Large intestine (tissue), 3 donors: ENCODE results near the gene F10. TPM values are rescaled to one million over a fixed set of nuclear protein-coding genes. Genes with fewer than 3 reads are reported as not detected.
"Not testable (repeated sequence)": the region's sequence is repeated elsewhere in the genome, so short reads cannot be mapped to it uniquely, and the experiment has no call there.

Source experiments
- DNase-seq, 2 donors: peaks; one replicate each; pipeline versions ENCODE4 v3.0.0 to v3.0.0-alpha.2; 2013
- H3K27ac ChIP-seq: one replicate; pipeline ENCODE4 v1.5.1; 2013; ENCODE audit warnings: low read length
- H3K27me3 ChIP-seq: 2 replicates; pipeline ENCODE4 v1.6.1; 2013; ENCODE audit warnings: low read length; ENCODE audit not compliant: control insufficient read depth, insufficient read depth
- H3K36me3 ChIP-seq: 2 replicates; pipeline ENCODE4 v1.6.1; 2013; ENCODE audit warnings: low read length; ENCODE audit not compliant: control insufficient read depth, insufficient read depth
- H3K4me1 ChIP-seq: one replicate; pipeline ENCODE4 v1.6.1; 2013; ENCODE audit warnings: low read length; ENCODE audit not compliant: control insufficient read depth, insufficient read depth
- H3K4me3 ChIP-seq: one replicate; pipeline ENCODE4 v1.5.1; 2013; ENCODE audit warnings: low read length
- H3K9me3 ChIP-seq: one replicate; pipeline ENCODE4 v1.6.1; 2013; ENCODE audit warnings: mild to moderate bottlenecking, low read depth, low read length, moderate library complexity; ENCODE audit not compliant: control insufficient read depth
- WGBS: methylation state at CpG from one replicate; pipeline ENCODE4 v1.1.5; 2013; ENCODE audit warnings: low lambda C conversion rate; ENCODE audit not compliant: insufficient coverage; 5-methylcytosine and 5-hydroxymethylcytosine counted together
- polyA plus RNA-seq: library from polyadenylated mRNA; unstranded; fragments of 120-200 nt; gene quantifications from one replicate; pipeline ENCODE4 v1.2.1, GENCODE V29; 2013

F10 gene
- polyA plus RNA-seq, 1 donor: 125 TPM

GRCh38 chr13:113110852-113111315 lies 11.7 kb upstream of the F10 start:
- WGBS: no CpG with 5 or more reads among the region's 49 CpGs
- peak overlapping the region; percentile 35 for H3K4me3 ChIP-seq
- no peak for DNase-seq
- H3K4me1 ChIP-seq: peaks cover 3% of the 10 kb centered on the region
- H3K27ac ChIP-seq: no peak overlapping the region
- H3K9me3 ChIP-seq: peaks cover 37% of the 10 kb centered on the region
- H3K27me3 ChIP-seq: peaks cover 22% of the 10 kb centered on the region
- H3K36me3 ChIP-seq: no peaks in the 10 kb centered on the region

DNA sequence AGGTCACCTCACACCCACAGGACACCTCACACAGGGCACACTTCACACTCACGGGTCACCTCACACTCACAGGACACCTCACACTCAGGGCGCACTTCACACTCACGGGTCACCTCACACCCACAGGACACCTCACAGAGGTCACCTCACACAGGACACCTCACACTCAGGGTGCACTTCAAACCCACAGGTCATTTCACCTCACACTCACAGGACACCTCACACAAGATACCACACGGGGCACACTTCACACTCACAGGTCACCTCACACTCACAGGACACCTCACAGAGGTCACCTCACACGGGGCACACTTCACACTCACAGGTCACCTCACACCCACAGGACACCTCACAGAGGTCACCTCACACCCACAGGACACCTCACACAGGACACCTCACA lies 10.8 kb upstream of the F10 start:
- H3K4me3 ChIP-seq, H3K27ac ChIP-seq, H3K4me1 ChIP-seq, H3K36me3 ChIP-seq, DNase-seq: not testable (repeated sequence)
- peaks cover 22% of the 10 kb centered on the region for H3K27me3 ChIP-seq
- peaks cover 35% of the 10 kb centered on the region for H3K9me3 ChIP-seq
- WGBS: no CpG with 5 or more reads among the region's 5 CpGs

DNA sequence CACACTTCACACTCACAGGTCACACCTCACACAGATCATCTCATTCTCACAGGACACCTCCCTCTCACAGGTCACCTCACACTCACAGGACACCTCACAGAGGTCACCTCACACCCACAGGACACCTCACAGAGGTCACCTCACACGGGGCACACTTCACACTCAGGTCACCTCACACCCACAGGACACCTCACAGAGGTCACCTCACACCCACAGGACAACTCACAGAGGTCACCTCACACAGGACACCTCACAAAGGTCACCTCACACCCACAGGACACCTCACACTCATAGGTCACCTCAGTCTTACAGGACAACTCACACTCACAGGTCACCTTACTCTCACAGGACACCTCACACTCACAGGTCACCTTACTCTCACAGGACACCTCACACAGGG lies 10.1 kb upstream of the F10 start:
- peaks cover 22% of the 10 kb centered on the region for H3K27me3 ChIP-seq
- not testable (repeated sequence) for H3K36me3 ChIP-seq, DNase-seq, H3K4me3 ChIP-seq, H3K4me1 ChIP-seq, H3K27ac ChIP-seq
- no CpG with 5 or more reads among the region's 1 CpG for WGBS
- peaks cover 31% of the 10 kb centered on the region for H3K9me3 ChIP-seq

- Histone ChIP-seq H3K27me3 (peaks cover 22% of the 10 kb centered on the region), H3K36me3 (no peaks in the 10 kb centered on the region), H3K27ac (no peak overlapping the region), H3K4me1 (peaks cover 3% of the 10 kb centered on the region), H3K4me3 (no peak overlapping the region), H3K9me3 (peaks cover 24% of the 10 kb centered on the region)
- no CpG with 5 or more reads among the region's 9 CpGs for WGBS
- DNase-seq: no peak
Observed at GRCh38 chr13:113112893-113113845, 9.4 kb upstream of the F10 start.

DNA sequence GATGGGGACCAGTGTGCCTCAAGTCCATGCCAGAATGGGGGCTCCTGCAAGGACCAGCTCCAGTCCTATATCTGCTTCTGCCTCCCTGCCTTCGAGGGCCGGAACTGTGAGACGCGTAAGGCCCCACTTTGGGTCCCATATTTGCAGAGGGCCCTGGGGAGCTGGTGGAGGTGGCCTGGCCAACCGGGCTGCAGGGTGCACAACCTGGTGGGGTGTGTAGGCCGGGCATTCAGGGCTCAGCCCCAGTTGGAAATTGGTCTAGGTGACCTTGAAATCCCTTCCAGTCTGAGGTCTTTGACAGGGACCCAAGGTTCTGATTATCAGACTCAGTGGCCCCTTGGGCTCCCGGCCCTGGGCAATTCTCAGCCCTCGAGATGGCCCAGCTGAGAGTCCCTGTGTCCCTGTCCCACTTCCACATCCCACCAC lies 8.7 kb upstream of the F10 start:
- Histone ChIP-seq H3K4me1 (peaks cover 3% of the 10 kb centered on the region), H3K36me3 (no peaks in the 10 kb centered on the region), H3K9me3 (peaks cover 18% of the 10 kb centered on the region), H3K4me3 (no peak overlapping the region), H3K27ac (no peak overlapping the region), H3K27me3 (peaks cover 22% of the 10 kb centered on the region)
- WGBS: no CpG with 5 or more reads among the region's 8 CpGs
- DNase-seq: no peak

- Histone ChIP-seq H3K4me3 (no peak overlapping the region), H3K4me1 (peaks cover 3% of the 10 kb centered on the region), H3K9me3 (peaks cover 9% of the 10 kb centered on the region), H3K36me3 (no peaks in the 10 kb centered on the region), H3K27ac (no peak overlapping the region), H3K27me3 (peaks cover 15% of the 10 kb centered on the region)
- no peak for DNase-seq
- WGBS: 100% methylated on average over 2 of the region's 17 CpGs
Observed at GRCh38 chr13:113114511-113115362, 7.9 kb upstream of the F10 start.

DNA sequence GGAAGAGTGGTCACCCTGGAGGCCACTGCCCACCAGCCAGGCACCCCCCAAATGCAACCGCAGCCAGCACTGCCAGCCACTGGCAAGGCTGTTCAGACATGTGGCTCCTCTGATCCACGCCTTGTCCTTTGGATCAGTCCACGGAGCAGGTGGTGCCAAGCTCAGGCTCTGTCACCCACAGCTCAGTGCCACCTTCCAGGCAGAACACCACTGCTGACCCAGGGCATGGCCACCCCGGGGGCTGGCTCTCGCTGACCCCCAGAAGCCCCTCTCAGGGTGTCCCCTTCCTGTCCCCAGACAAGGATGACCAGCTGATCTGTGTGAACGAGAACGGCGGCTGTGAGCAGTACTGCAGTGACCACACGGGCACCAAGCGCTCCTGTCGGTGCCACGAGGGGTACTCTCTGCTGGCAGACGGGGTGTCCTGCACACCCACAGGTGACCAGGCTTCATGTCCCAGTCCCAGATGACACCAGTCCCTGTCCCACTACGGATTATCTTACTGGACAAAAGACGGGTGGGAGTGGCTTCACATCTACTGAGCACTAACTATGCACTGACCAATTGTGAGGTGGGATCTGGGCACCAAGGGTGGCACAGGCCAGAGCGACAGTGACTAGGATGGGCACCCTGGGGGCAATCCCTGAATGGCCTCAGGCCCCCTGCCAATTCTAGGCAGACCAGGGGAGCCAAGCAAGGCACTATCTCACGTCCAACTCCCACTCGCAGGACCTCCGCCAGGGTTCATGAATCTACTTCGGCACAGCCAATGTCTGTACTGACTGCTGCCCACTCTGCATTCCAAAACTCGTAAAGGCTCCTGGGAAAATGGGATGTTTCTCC lies 7.0 kb upstream of the F10 start:
- DNase-seq: no peak
- Histone ChIP-seq H3K27ac (no peak overlapping the region), H3K4me3 (no peak overlapping the region), H3K4me1 (peaks cover 3% of the 10 kb centered on the region), H3K36me3 (no peaks in the 10 kb centered on the region), H3K9me3 (peaks cover 4% of the 10 kb centered on the region), H3K27me3 (peaks cover 8% of the 10 kb centered on the region)
- WGBS: no CpG with 5 or more reads among the region's 21 CpGs

GRCh38 chr13:113116206-113116800 lies 6.3 kb upstream of the F10 start:
- Histone ChIP-seq H3K9me3 (no peaks in the 10 kb centered on the region), H3K4me1 (no peaks in the 10 kb centered on the region), H3K27me3 (peaks cover 3% of the 10 kb centered on the region), H3K4me3 (no peak overlapping the region), H3K36me3 (no peaks in the 10 kb centered on the region), H3K27ac (no peak overlapping the region)
- no peak for DNase-seq
- WGBS: no CpG with 5 or more reads among the region's 10 CpGs

- Histone ChIP-seq H3K27ac (no peak overlapping the region), H3K4me1 (peaks cover 3% of the 10 kb centered on the region), H3K27me3 (peaks cover under 1% of the 10 kb centered on the region), H3K4me3 (no peak overlapping the region), H3K36me3 (no peaks in the 10 kb centered on the region), H3K9me3 (no peaks in the 10 kb centered on the region)
- WGBS: no CpG with 5 or more reads among the region's 10 CpGs
- DNase-seq: no peak
Observed at GRCh38 chr13:113116871-113117271, 5.7 kb upstream of the F10 start.
